Mesenchymal stem cell (in vitro differentiated cells and primary cell): ENCODE results near the gene NT5C2.
"Not testable (repeated sequence)": the region's sequence is repeated elsewhere in the genome, so short reads cannot be mapped to it uniquely, and the experiment has no call there.

ENCODE experiments used
- DNase-seq: peaks from one replicate; pipeline ENCODE4 v3.0.0-alpha.2; 2013
- H2AFZ ChIP-seq: one replicate; pipeline ENCODE4 v1.6.1; 2013; ENCODE audit warnings: low read depth, mild to moderate bottlenecking, control low read depth, inconsistent platforms, low read length, moderate library complexity
- H2AK5ac ChIP-seq: 2 replicates; pipeline ENCODE4 v1.6.1; 2013; ENCODE audit warnings: low read length, moderate library complexity, mild to moderate bottlenecking, inconsistent platforms; ENCODE audit not compliant: severe bottlenecking
- H2BK120ac ChIP-seq: one replicate; pipeline ENCODE4 v1.6.1; 2013; ENCODE audit warnings: low read depth, mild to moderate bottlenecking, inconsistent platforms, low read length, moderate library complexity
- H2BK12ac ChIP-seq, 2 experiments: one replicate each; pipeline ENCODE4 v1.6.1; 2013; ENCODE audit warnings: inconsistent platforms in 2 of 2, low read length in 2 of 2, mild to moderate bottlenecking in 2 of 2, moderate library complexity in 2 of 2, control low read depth in 1 of 2
- H2BK15ac ChIP-seq: one replicate; pipeline ENCODE4 v1.6.1; 2013; ENCODE audit warnings: mild to moderate bottlenecking, low read depth, inconsistent platforms; ENCODE audit not compliant: poor library complexity, severe bottlenecking
- H2BK5ac ChIP-seq: 2 replicates; pipeline ENCODE4 v1.6.1; 2013; ENCODE audit warnings: low read depth, mild to moderate bottlenecking, low read length, control low read depth, inconsistent platforms; ENCODE audit not compliant: poor library complexity, severe bottlenecking
- H3K14ac ChIP-seq, 2 experiments: one replicate each; pipeline ENCODE4 v1.6.1; 2013; ENCODE audit warnings: inconsistent platforms in 2 of 2, low read length in 2 of 2, control low read depth in 1 of 2, mild to moderate bottlenecking in 1 of 2, moderate library complexity in 1 of 2
- H3K18ac ChIP-seq, 2 experiments: one replicate each; pipeline ENCODE4 v1.6.1; 2013; ENCODE audit warnings: inconsistent platforms in 2 of 2, low read length in 2 of 2, control low read depth in 1 of 2, low read depth in 1 of 2, mild to moderate bottlenecking in 1 of 2
- H3K23ac ChIP-seq, 2 experiments: one replicate each; pipeline ENCODE4 v1.6.1; 2013; ENCODE audit warnings: inconsistent platforms in 2 of 2, low read length in 2 of 2, mild to moderate bottlenecking in 2 of 2, moderate library complexity in 2 of 2, control low read depth in 1 of 2
- H3K27ac ChIP-seq: 2 replicates; pipeline ENCODE4 v1.5.1; 2013; ENCODE audit warnings: mild to moderate bottlenecking, moderate library complexity, low read length, control low read depth, inconsistent platforms; ENCODE audit not compliant: poor library complexity, severe bottlenecking
- H3K27me3 ChIP-seq, 2 experiments: 2 replicates each; pipeline versions ENCODE4 v1.6.1 to v1.7.0; 2013; ENCODE audit warnings: low read length in 2 of 2, mild to moderate bottlenecking in 2 of 2, moderate library complexity in 2 of 2, control low read depth in 1 of 2, inconsistent platforms in 1 of 2; ENCODE audit not compliant: control insufficient read depth in 1 of 2, insufficient read depth in 1 of 2
- H3K36me3 ChIP-seq, 2 experiments: 2 replicates each; pipeline versions ENCODE4 v1.6.1 to v1.7.0; 2013; ENCODE audit warnings: low read length in 2 of 2, control low read depth in 1 of 2, inconsistent platforms in 1 of 2, low read depth in 1 of 2, mild to moderate bottlenecking in 1 of 2; ENCODE audit not compliant: insufficient read depth in 2 of 2, control insufficient read depth in 1 of 2
- H3K4ac ChIP-seq, 2 experiments: one replicate each; pipeline ENCODE4 v1.6.1; 2013; ENCODE audit warnings: inconsistent platforms in 2 of 2, low read length in 2 of 2, mild to moderate bottlenecking in 2 of 2, moderate library complexity in 2 of 2, control low read depth in 1 of 2, low read depth in 1 of 2
- H3K4me1 ChIP-seq: 2 replicates; pipeline ENCODE4 v1.6.1; 2013; ENCODE audit warnings: low read depth, low read length, control low read depth; ENCODE audit not compliant: control insufficient read depth, insufficient read depth
- H3K4me2 ChIP-seq: 2 replicates; pipeline ENCODE4 v1.6.1; 2013; ENCODE audit warnings: low read length, mild to moderate bottlenecking, inconsistent platforms; ENCODE audit not compliant: poor library complexity, severe bottlenecking
- H3K4me3 ChIP-seq, 2 experiments: 2 replicates each; pipeline versions ENCODE4 v1.5.1 to v1.7.0; 2013; ENCODE audit warnings: low read length in 2 of 2, mild to moderate bottlenecking in 2 of 2, control low read depth in 1 of 2, low read depth in 1 of 2; ENCODE audit not compliant: insufficient read depth in 1 of 2
- H3K79me1 ChIP-seq: replicated peaks from 2 replicates; pipeline ENCODE4 v1.6.1; 2013; ENCODE audit warnings: mild to moderate bottlenecking, control low read depth, low read length, inconsistent platforms; ENCODE audit not compliant: poor library complexity, severe bottlenecking
- H3K9ac ChIP-seq: 2 replicates; pipeline ENCODE4 v1.7.0; 2013; ENCODE audit warnings: mild to moderate bottlenecking, low read length, moderate library complexity
- H3K9me3 ChIP-seq: 2 replicates; pipeline ENCODE4 v1.7.0; 2013; ENCODE audit warnings: mild to moderate bottlenecking, low read length; ENCODE audit not compliant: control insufficient read depth
- H4K8ac ChIP-seq: one replicate; pipeline ENCODE4 v1.6.1; 2013; ENCODE audit warnings: inconsistent platforms, mild to moderate bottlenecking, low read length, moderate library complexity
- H4K91ac ChIP-seq: one replicate; pipeline ENCODE4 v1.6.1; 2013; ENCODE audit warnings: mild to moderate bottlenecking, low read length, inconsistent platforms
- WGBS: methylation state at CpG from one replicate; pipeline ENCODE4 v1.1.7; 2013; ENCODE audit warnings: mixed read lengths; 5-methylcytosine and 5-hydroxymethylcytosine counted together

NT5C2 gene

GRCh38 chr10:103145046-103145445 is 48.0 kb downstream of the NT5C2 start:
- peaks cover 2% of the 10 kb centered on the region for H3K4me1 ChIP-seq
- H2AFZ ChIP-seq, result no peak overlapping the region
- H2AK5ac ChIP-seq, result no peak overlapping the region
- peak; percentile 42 for DNase-seq
- H2BK5ac ChIP-seq, result no peak overlapping the region
- no peak overlapping the region for H2BK12ac ChIP-seq
- H3K27ac ChIP-seq, result peak overlapping the region; percentile 80
- peak overlapping the region; percentile 50 for H3K4me2 ChIP-seq
- no peak overlapping the region for H3K14ac ChIP-seq
- H3K4me3 ChIP-seq, result no peak overlapping the region
- no peak overlapping the region for H3K23ac ChIP-seq
- H3K27me3 ChIP-seq, result no peaks in the 10 kb centered on the region
- peak overlapping the region; percentile 37 for H3K9ac ChIP-seq
- H4K8ac ChIP-seq, result no peak overlapping the region
- H2BK120ac ChIP-seq, result no peak overlapping the region
- H4K91ac ChIP-seq, result no peak overlapping the region
- no peak overlapping the region for H3K18ac ChIP-seq
- H3K36me3 ChIP-seq, result peaks cover 4 to 33% of the 10 kb centered on the region in 2 experiments
- no peaks in the 10 kb centered on the region for H3K9me3 ChIP-seq
- WGBS, result no CpG with 5 or more reads among the region's 1 CpG
- H3K4ac ChIP-seq, result no peak overlapping the region
- peaks cover 15% of the 10 kb centered on the region for H3K79me1 ChIP-seq
- H2BK15ac ChIP-seq, result no peak overlapping the region

GRCh38 chr10:103144041-103144440 is 49.0 kb downstream of the NT5C2 start:
- Histone ChIP-seq H3K79me1 (peaks cover 19% of the 10 kb centered on the region), H3K9ac (no peak overlapping the region), H3K36me3 (peaks cover 7 to 39% of the 10 kb centered on the region in 2 experiments)

GRCh38 chr10:103143641-103144040 is 49.4 kb downstream of the NT5C2 start:
- not testable (repeated sequence) for DNase-seq, H3K4me1 ChIP-seq, H2BK12ac ChIP-seq, H3K27ac ChIP-seq, H3K4me3 ChIP-seq, H2BK5ac ChIP-seq, H3K23ac ChIP-seq, H3K9ac ChIP-seq, H4K8ac ChIP-seq, H2BK120ac ChIP-seq, H2BK15ac ChIP-seq, H3K4ac ChIP-seq, H3K18ac ChIP-seq, H2AFZ ChIP-seq, H2AK5ac ChIP-seq, H3K14ac ChIP-seq, H3K27me3 ChIP-seq, H4K91ac ChIP-seq, H3K9me3 ChIP-seq, H3K4me2 ChIP-seq
- H3K79me1 ChIP-seq, result peaks cover 17% of the 10 kb centered on the region
- 98% methylated on average over 3 of the region's 3 CpGs for whole genome bisulfite sequencing
- peaks cover 8 to 38% of the 10 kb centered on the region in 2 experiments for H3K36me3 ChIP-seq

More at GRCh38 chr10:103144041-103144440, 49.0 kb downstream of the NT5C2 start:
- H2AFZ ChIP-seq, result no peak overlapping the region
- H3K27ac ChIP-seq, result no peak overlapping the region
- no peak overlapping the region for H3K14ac ChIP-seq
- no peak overlapping the region for H3K4ac ChIP-seq
- H3K27me3 ChIP-seq, result no peaks in the 10 kb centered on the region
- H2AK5ac ChIP-seq, result no peak overlapping the region
- H4K8ac ChIP-seq, result no peak overlapping the region
- no CpG with 5 or more reads among the region's 2 CpGs for WGBS
- no peak overlapping the region for H3K23ac ChIP-seq
- no peak overlapping the region for H3K4me2 ChIP-seq
- no peak overlapping the region for H4K91ac ChIP-seq
- no peak overlapping the region for H2BK120ac ChIP-seq
- H3K18ac ChIP-seq, result no peak overlapping the region
- no peak overlapping the region for H2BK15ac ChIP-seq
- no peak for DNase-seq
- peaks cover 2% of the 10 kb centered on the region for H3K4me1 ChIP-seq
- H2BK5ac ChIP-seq, result no peak overlapping the region
- no peak overlapping the region for H3K4me3 ChIP-seq
- no peaks in the 10 kb centered on the region for H3K9me3 ChIP-seq
- no peak overlapping the region for H2BK12ac ChIP-seq

GRCh38 chr10:103141950-103142349 is 51.1 kb downstream of the NT5C2 start:
- no peak overlapping the region for H3K18ac ChIP-seq
- peaks cover 2% of the 10 kb centered on the region for H3K4me1 ChIP-seq
- H3K9ac ChIP-seq, result no peak overlapping the region
- H3K14ac ChIP-seq, result no peak overlapping the region
- no peak overlapping the region for H3K27ac ChIP-seq
- H2BK12ac ChIP-seq, result no peak overlapping the region
- H2AK5ac ChIP-seq, result no peak overlapping the region
- no peak overlapping the region for H4K91ac ChIP-seq
- DNase-seq, result no peak
- no peak overlapping the region for H4K8ac ChIP-seq
- H3K27me3 ChIP-seq, result no peaks in the 10 kb centered on the region
- 100% methylated on average over 1 of the region's 2 CpGs for WGBS
- H3K4me3 ChIP-seq, result no peak overlapping the region
- H3K79me1 ChIP-seq, result peaks cover 23% of the 10 kb centered on the region
- H3K4me2 ChIP-seq, result no peak overlapping the region
- H2AFZ ChIP-seq, result no peak overlapping the region
- no peak overlapping the region for H2BK120ac ChIP-seq
- H2BK5ac ChIP-seq, result no peak overlapping the region
- H3K36me3 ChIP-seq, result peaks cover 13 to 47% of the 10 kb centered on the region in 2 experiments
- H3K4ac ChIP-seq, result no peak overlapping the region
- no peaks in the 10 kb centered on the region for H3K9me3 ChIP-seq
- no peak overlapping the region for H3K23ac ChIP-seq
- no peak overlapping the region for H2BK15ac ChIP-seq
